Measurements from ENCODE around the gene FAM78A. TPM values are rescaled to one million over a fixed set of nuclear protein-coding genes. Genes with fewer than 3 reads are reported as not detected.

FAM78A gene
- total RNA-seq, 3 donors from 2014 or later (not counting 1 experiment from before 2014, with no cell fraction given) = 57.6 to 91.7 (median 88.3) TPM

DNA sequence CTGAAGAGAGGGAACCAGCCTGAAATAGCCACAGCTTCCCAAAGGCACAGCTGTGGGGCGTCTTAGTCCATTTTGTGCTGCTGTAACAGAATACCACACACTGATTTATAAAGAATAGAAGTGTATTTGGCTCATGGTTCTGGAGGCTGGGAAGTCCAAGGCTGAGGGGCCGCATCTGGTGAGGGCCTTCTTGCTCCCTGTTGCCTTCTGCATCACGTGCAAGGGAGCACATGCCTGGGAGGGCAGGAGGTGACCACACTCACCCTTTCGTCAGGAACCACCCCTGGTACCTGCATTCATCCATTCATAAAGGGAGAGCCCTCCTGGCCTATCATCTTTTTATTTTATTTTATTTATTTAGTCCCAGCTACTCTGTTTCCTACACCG lies 23.6 kb upstream of the FAM78A start:
- H3K9me3 Mint-ChIP-seq = no peaks in the 10 kb centered on the region
- no peak for DNase-seq
- 85% methylated on average over 5 of the region's 5 CpGs for WGBS (ENCODE audit: insufficient coverage)

DNA sequence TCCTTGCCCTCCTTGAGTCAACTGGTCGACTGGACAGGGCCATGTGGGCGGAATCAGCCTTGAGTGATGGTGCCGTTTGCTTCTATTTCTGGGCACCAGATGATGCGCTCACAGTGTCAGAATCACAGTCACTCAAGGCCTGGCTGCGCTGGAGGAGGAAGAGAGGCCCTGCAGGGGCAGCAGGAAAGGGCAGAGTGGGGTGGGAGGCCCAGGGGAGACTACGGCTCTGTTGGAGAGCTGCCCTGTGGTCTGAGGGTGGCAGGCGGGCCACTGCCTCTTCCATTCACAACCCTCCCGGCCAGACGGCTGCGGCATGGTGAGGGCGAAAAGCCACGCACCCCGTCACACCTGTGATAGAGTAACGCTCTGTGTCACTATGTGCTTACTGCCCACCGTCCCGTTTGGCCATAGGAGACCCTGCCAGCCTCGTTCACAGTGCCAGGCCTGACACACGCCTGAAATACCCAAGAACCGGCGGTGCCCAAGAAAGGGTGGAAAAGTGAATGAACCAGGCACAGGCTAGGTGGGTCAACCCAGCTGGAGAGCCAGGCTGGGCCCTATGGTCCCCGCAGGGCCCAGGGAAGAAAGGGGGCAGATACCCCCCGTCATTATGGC lies 23.1 kb upstream of the FAM78A start:
- Mint-ChIP-seq H3K27me3 (ENCODE audit: low read depth in 2 of 2) (no peaks in the 10 kb centered on the region), H3K27ac (no peak overlapping the region), H3K9me3 (no peaks in the 10 kb centered on the region), H3K4me1 (no peaks in the 10 kb centered on the region), H3K36me3 (no peaks in the 10 kb centered on the region), H3K4me3 (no peak overlapping the region)
- no peak overlapping the region for H3K4me3 ChIP-seq (ENCODE audit: low read length)
- no peaks in the 10 kb centered on the region for H3K36me3 ChIP-seq (ENCODE audit: control insufficient read depth, insufficient read depth, low read length)
- no peaks in the 10 kb centered on the region for H3K9me3 ChIP-seq (ENCODE audit: control insufficient read depth, insufficient read depth, low read length)
- no peaks in the 10 kb centered on the region for H3K27me3 ChIP-seq (ENCODE audit: control insufficient read depth, insufficient read depth, low read length)
- DNase-seq (no peak), ATAC-seq (no peak)
- 73% methylated on average over 22 of the region's 22 CpGs for WGBS (ENCODE audit: insufficient coverage)
- no peak overlapping the region for H3K27ac ChIP-seq (ENCODE audit: low read length)
- H3K4me1 ChIP-seq (ENCODE audit: control insufficient read depth, insufficient read depth, low read length) = no peaks in the 10 kb centered on the region
- TF ChIP-seq, protein P1, sequence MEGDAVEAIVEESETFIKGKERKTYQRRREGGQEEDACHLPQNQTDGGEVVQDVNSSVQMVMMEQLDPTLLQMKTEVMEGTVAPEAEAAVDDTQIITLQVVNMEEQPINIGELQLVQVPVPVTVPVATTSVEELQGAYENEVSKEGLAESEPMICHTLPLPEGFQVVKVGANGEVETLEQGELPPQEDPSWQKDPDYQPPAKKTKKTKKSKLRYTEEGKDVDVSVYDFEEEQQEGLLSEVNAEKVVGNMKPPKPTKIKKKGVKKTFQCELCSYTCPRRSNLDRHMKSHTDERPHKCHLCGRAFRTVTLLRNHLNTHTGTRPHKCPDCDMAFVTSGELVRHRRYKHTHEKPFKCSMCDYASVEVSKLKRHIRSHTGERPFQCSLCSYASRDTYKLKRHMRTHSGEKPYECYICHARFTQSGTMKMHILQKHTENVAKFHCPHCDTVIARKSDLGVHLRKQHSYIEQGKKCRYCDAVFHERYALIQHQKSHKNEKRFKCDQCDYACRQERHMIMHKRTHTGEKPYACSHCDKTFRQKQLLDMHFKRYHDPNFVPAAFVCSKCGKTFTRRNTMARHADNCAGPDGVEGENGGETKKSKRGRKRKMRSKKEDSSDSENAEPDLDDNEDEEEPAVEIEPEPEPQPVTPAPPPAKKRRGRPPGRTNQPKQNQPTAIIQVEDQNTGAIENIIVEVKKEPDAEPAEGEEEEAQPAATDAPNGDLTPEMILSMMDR (IDR thresholded peaks at IDR 0.05) = no peak
- intact Hi-C loops (cut with micrococcal nuclease) = no loop called here

More for the DNA sequence above, 23.6 kb upstream of the FAM78A start:
- no peaks in the 10 kb centered on the region for H3K4me1 ChIP-seq (ENCODE audit: control insufficient read depth, insufficient read depth, low read length)
- Mint-ChIP-seq H3K27me3 (ENCODE audit: low read depth in 2 of 2) (no peaks in the 10 kb centered on the region), H3K4me3 (no peak overlapping the region), H3K4me1 (no peaks in the 10 kb centered on the region), H3K27ac (no peak overlapping the region), H3K36me3 (no peaks in the 10 kb centered on the region)
- no peaks in the 10 kb centered on the region for H3K9me3 ChIP-seq (ENCODE audit: control insufficient read depth, insufficient read depth, low read length)
- H3K27ac ChIP-seq (ENCODE audit: low read length) = no peak overlapping the region
- no peaks in the 10 kb centered on the region for H3K36me3 ChIP-seq (ENCODE audit: control insufficient read depth, insufficient read depth, low read length)
- TF ChIP-seq, protein P1 (IDR thresholded peaks at IDR 0.05) = no peak
- no peak overlapping the region for H3K4me3 ChIP-seq (ENCODE audit: low read length)
- no peak for ATAC-seq
- no peaks in the 10 kb centered on the region for H3K27me3 ChIP-seq (ENCODE audit: control insufficient read depth, insufficient read depth, low read length)
- intact Hi-C loops (cut with micrococcal nuclease) = no loop called here

DNA sequence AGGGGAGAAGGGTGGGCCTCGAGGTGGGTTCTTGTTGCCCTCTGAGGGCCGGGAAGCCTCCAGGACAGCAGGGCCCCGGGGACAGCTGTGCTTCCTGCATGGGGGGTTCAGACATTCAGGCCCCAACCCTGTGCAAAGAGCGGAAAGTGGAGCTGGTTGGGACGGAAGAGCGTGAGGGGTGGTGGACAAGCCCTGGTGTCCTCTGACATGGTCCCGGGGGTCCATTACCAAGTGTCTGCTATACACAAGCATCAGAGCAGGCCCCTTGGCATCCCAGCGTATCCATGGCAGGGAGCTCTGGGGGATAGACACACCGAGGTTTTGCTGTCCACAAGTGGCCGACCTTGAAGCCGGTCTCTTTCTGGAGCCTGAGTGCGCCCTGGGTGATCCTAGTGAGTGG lies 22.5 kb upstream of the FAM78A start:
- Histone ChIP-seq H3K27me3 (ENCODE audit: control insufficient read depth, insufficient read depth, low read length) (no peaks in the 10 kb centered on the region), H3K4me1 (ENCODE audit: control insufficient read depth, insufficient read depth, low read length) (no peaks in the 10 kb centered on the region), H3K4me3 (ENCODE audit: low read length) (no peak overlapping the region), H3K9me3 (ENCODE audit: control insufficient read depth, insufficient read depth, low read length) (no peaks in the 10 kb centered on the region), H3K27ac (ENCODE audit: low read length) (no peak overlapping the region), H3K36me3 (ENCODE audit: control insufficient read depth, insufficient read depth, low read length) (no peaks in the 10 kb centered on the region)
- intact Hi-C loops (cut with micrococcal nuclease) = no loop called here
- no peak overlapping the region for H3K4me3 Mint-ChIP-seq
- 89% methylated on average over 12 of the region's 12 CpGs for WGBS (ENCODE audit: insufficient coverage)
- no peak overlapping the region for H3K27ac Mint-ChIP-seq
- H3K9me3 Mint-ChIP-seq = no peaks in the 10 kb centered on the region
- no peaks in the 10 kb centered on the region for H3K27me3 Mint-ChIP-seq (ENCODE audit: low read depth in 2 of 2)
- H3K36me3 Mint-ChIP-seq = no peaks in the 10 kb centered on the region
- DNase-seq (no peak), ATAC-seq (no peak)
- H3K4me1 Mint-ChIP-seq = no peaks in the 10 kb centered on the region
- TF ChIP-seq, protein P1 (IDR thresholded peaks at IDR 0.05) = no peak

DNA sequence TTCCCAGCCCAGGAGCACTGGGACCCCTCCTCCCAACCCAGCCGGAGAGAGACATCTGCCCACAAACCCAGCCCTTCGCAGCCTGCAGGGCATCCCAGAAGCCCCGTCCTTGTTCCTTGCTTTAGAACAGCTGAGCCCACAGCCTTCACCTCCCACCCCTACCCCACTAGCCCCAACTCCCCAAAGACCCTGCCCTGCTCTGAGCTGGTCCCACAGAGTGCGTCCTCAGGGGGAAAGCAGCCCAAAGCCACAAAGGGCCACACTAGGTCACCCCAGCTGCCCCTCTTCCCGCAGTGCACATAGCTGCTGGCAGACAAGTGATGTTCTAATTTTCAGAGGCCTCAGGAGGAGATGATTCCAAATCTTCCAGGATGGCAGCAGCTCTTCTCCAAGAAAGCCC lies 22.0 kb upstream of the FAM78A start:
- no peak overlapping the region for H3K4me3 Mint-ChIP-seq
- DNase-seq = no peak
- no peaks in the 10 kb centered on the region for H3K27me3 Mint-ChIP-seq (ENCODE audit: low read depth in 2 of 2)
- Histone ChIP-seq H3K4me3 (ENCODE audit: low read length) (no peak overlapping the region), H3K27ac (ENCODE audit: low read length) (no peak overlapping the region), H3K27me3 (ENCODE audit: control insufficient read depth, insufficient read depth, low read length) (no peaks in the 10 kb centered on the region), H3K9me3 (ENCODE audit: control insufficient read depth, insufficient read depth, low read length) (no peaks in the 10 kb centered on the region), H3K36me3 (ENCODE audit: control insufficient read depth, insufficient read depth, low read length) (no peaks in the 10 kb centered on the region), H3K4me1 (ENCODE audit: control insufficient read depth, insufficient read depth, low read length) (no peaks in the 10 kb centered on the region)
- no peaks in the 10 kb centered on the region for H3K36me3 Mint-ChIP-seq
- no peak for ATAC-seq
- 84% methylated on average over 5 of the region's 5 CpGs for WGBS (ENCODE audit: insufficient coverage)
- TF ChIP-seq, protein P1 (IDR thresholded peaks at IDR 0.05) = no peak
- H3K9me3 Mint-ChIP-seq = no peaks in the 10 kb centered on the region
- intact Hi-C loops (cut with micrococcal nuclease) = no loop called here
- H3K4me1 Mint-ChIP-seq = no peaks in the 10 kb centered on the region
- H3K27ac Mint-ChIP-seq = no peak overlapping the region
